Gastroesophageal sphincter (tissue), 3 donors: ENCODE results near the gene MARCHF2.

Source experiments
- CTCF ChIP-seq, 4 experiments: fragments of 200-600 bp in 2 of 4; fragments of 450-650 bp in 2 of 4; sonication (generic) in 1 of 4; IDR thresholded peaks; one replicate each; pipeline ENCODE4 v1.5.1; 2017 to 2019; ENCODE audit warnings: antibody characterized with exemption in 4 of 4, mild to moderate bottlenecking in 2 of 4, moderate library complexity in 2 of 4
- POLR2AphosphoS5 ChIP-seq: sonication (generic); formaldehyde crosslinking; IDR thresholded peaks from one replicate; pipeline ENCODE4 v1.6.1; 2017; ENCODE audit warnings: antibody characterized with exemption

GRCh38 chr19:8484331-8484894 is 71.3 kb downstream of the MARCHF2 start:
- TF ChIP-seq POLR2AphosphoS5 (no peak), CTCF (IDR thresholded peaks at IDR 0.05) (no peak)
